Suprapubic skin (tissue), 4 donors: ENCODE results near the gene TWIST2. TPM values are rescaled to one million over a fixed set of nuclear protein-coding genes. Genes with fewer than 3 reads are reported as not detected.

Experiments
- DNase-seq, 2 donors: peaks; one replicate each; pipeline ENCODE4 v3.0.0-alpha.2; 2019; ENCODE audit warnings: low spot score in 2 of 2
- H3K27ac ChIP-seq: fragments of 200-600 bp; sonication (generic); one replicate; pipeline ENCODE4 v1.5.1; 2019
- H3K27me3 ChIP-seq: fragments of 200-600 bp; sonication (generic); one replicate; pipeline ENCODE4 v1.5.1; 2019
- H3K36me3 ChIP-seq: fragments of 200-600 bp; sonication (generic); one replicate; pipeline ENCODE4 v1.5.1; 2019
- H3K4me1 ChIP-seq: fragments of 200-600 bp; sonication (generic); one replicate; pipeline ENCODE4 v1.5.1; 2019
- H3K4me3 ChIP-seq: fragments of 200-600 bp; sonication (generic); one replicate; pipeline ENCODE4 v1.5.1; 2019; ENCODE audit warnings: mild to moderate bottlenecking
- H3K9me3 ChIP-seq: fragments of 200-600 bp; sonication (generic); one replicate; pipeline ENCODE4 v1.5.1; 2019
- EP300 ChIP-seq: sonication (generic); formaldehyde crosslinking; IDR thresholded peaks from one replicate; pipeline ENCODE4 v1.6.1; 2017; ENCODE audit warnings: antibody characterized with exemption
- POLR2A ChIP-seq, 2 donors: fragments of 450-650 bp; IDR thresholded peaks; one replicate each; pipeline ENCODE4 v1.6.1; 2017; ENCODE audit warnings: antibody characterized with exemption in 2 of 2, mild to moderate bottlenecking in 2 of 2, moderate library complexity in 2 of 2
- POLR2AphosphoS5 ChIP-seq, 3 donors: sonication (generic); formaldehyde crosslinking; IDR thresholded peaks; one replicate each; pipeline ENCODE4 v1.6.1; 2017; ENCODE audit warnings: antibody characterized with exemption in 3 of 3
- WGBS: methylation state at CpG from one replicate; pipeline ENCODE4 v1.1.5; 2018; 5-methylcytosine and 5-hydroxymethylcytosine counted together
- total RNA-seq, 4 donors: library from RNA; depleted of rRNA; stranded (reverse); fragments of >200 nt; gene quantifications; one replicate each; pipeline ENCODE4 v1.1.0, GENCODE V29; 2016
- TF ChIP-seq, protein P1 (sequence below), 2 donors: fragments of 200-600 bp in 1 of 2; fragments of 450-650 bp in 1 of 2; sonication (generic) in 1 of 2; IDR thresholded peaks; one replicate each; pipeline ENCODE4 v1.5.1; 2016 to 2019; ENCODE audit warnings: antibody characterized with exemption in 2 of 2, mild to moderate bottlenecking in 1 of 2, moderate library complexity in 1 of 2

TWIST2 gene
- total RNA-seq = 10 to 100 TPM; 14.7 to 72.7 (median 30.4) TPM

DNA sequence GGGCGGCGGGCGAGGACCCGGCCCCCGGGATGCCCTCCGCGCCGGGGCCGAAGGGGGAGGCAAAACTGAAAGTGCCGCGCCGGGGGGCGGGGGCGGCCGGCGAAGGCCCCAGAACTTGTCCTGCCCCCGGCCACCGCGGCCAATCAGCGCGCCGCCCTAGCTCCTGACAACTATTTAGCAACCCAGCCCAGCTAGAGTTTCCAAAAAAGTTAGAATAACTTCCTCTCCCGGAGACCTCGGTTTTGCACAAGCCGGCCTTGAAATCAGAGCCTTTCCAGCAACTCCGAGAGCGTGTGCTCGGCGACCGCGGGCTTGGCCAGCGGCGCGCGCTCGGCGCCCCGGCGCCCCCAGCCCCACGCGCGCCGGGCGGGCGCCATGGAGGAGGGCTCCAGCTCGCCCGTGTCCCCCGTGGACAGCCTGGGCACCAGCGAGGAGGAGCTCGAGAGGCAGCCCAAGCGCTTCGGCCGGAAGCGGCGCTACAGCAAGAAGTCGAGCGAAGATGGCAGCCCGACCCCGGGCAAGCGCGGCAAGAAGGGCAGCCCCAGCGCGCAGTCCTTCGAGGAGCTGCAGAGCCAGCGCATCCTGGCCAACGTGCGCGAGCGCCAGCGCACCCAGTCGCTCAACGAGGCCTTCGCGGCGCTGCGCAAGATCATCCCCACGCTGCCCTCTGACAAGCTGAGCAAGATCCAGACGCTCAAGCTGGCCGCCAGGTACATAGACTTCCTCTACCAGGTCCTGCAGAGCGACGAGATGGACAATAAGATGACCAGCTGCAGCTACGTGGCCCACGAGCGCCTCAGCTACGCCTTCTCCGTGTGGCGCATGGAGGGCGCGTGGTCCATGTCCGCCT is at the start of gene TWIST2:
TWIST2 (plus strand) TSS at position 245 of the 850 bp plus-strand sequence; CDS start at position 376, 131 bp downstream.
- WGBS = 3% methylated on average over 13 of the region's 90 CpGs
- peaks cover 27% of the 10 kb centered on the region for H3K4me1 ChIP-seq
- peak; percentile 90 to 94 for DNase-seq
- peaks cover 71% of the 10 kb centered on the region for H3K27me3 ChIP-seq
- peak within 1 kb of the TSS; percentile 89 for H3K27ac ChIP-seq
- H3K4me3 ChIP-seq = peak within 1 kb of the TSS; percentile 59
- H3K36me3 ChIP-seq = no peaks in the 10 kb centered on the region
- no peaks in the 10 kb centered on the region for H3K9me3 ChIP-seq
- TF ChIP-seq EP300 (no peak), POLR2A (IDR thresholded peaks at IDR 0.05) (peak; percentile 40 to 85), POLR2AphosphoS5 (IDR thresholded peaks at IDR 0.05) (peak in 1 of 3 donors; percentile 35)
- TF ChIP-seq, protein P1, sequence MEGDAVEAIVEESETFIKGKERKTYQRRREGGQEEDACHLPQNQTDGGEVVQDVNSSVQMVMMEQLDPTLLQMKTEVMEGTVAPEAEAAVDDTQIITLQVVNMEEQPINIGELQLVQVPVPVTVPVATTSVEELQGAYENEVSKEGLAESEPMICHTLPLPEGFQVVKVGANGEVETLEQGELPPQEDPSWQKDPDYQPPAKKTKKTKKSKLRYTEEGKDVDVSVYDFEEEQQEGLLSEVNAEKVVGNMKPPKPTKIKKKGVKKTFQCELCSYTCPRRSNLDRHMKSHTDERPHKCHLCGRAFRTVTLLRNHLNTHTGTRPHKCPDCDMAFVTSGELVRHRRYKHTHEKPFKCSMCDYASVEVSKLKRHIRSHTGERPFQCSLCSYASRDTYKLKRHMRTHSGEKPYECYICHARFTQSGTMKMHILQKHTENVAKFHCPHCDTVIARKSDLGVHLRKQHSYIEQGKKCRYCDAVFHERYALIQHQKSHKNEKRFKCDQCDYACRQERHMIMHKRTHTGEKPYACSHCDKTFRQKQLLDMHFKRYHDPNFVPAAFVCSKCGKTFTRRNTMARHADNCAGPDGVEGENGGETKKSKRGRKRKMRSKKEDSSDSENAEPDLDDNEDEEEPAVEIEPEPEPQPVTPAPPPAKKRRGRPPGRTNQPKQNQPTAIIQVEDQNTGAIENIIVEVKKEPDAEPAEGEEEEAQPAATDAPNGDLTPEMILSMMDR (IDR thresholded peaks at IDR 0.05) = no peak

DNA sequence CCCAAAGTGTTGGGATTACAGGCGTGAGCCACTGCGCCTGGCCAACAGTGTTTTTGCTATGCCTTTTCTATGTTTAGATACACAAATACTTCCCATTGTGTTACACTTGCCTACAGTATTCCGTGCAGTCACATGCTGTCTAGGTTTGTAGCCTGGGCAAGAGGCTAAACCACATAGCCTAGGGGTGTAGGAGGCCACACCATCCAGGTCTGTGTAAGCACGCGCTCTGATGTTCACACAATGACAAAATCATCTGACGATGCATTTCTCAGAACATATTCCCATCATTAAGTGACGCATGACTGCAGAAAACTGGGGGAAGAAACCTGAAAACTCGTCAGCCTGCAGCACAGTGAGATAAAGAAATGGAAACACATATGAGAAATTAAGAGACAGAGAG is 46.1 kb upstream of the TWIST2 start:
- DNase-seq = no peak
- TF ChIP-seq EP300 (no peak), POLR2AphosphoS5 (IDR thresholded peaks at IDR 0.05) (no peak), POLR2A (IDR thresholded peaks at IDR 0.05) (no peak)
- TF ChIP-seq, protein P1 (IDR thresholded peaks at IDR 0.05) = no peak
- H3K9me3 ChIP-seq = no peaks in the 10 kb centered on the region
- 86% methylated on average over 8 of the region's 8 CpGs for WGBS
- no peak overlapping the region for H3K27ac ChIP-seq
- no peak overlapping the region for H3K4me3 ChIP-seq
- H3K4me1 ChIP-seq = peaks cover 6% of the 10 kb centered on the region
- H3K36me3 ChIP-seq = no peaks in the 10 kb centered on the region
- peaks cover 16% of the 10 kb centered on the region for H3K27me3 ChIP-seq

DNA sequence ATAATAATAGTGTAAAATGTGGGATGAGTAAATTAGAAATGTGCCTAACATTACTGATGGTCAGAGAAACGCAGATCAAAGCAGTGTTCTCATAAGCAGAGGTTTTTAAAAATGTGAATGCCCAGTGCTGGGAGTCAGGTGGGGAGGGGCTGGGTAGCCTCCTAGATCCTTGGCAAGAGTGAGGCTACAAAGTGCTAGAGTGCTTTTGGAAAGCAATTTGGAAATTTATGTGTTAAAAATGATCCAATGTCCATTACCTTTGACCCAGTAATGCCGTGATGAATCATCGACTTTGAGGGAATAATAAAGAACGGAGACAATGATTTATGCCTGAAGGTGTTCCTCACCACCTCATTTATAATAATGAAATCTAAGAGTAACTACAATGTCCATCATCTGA is 44.9 kb upstream of the TWIST2 start:
- 52% methylated on average over 4 of the region's 4 CpGs for WGBS
- peaks cover 9% of the 10 kb centered on the region for H3K27me3 ChIP-seq
- no peak for TF ChIP-seq POLR2A (IDR thresholded peaks at IDR 0.05)
- TF ChIP-seq POLR2AphosphoS5 (IDR thresholded peaks at IDR 0.05) = no peak
- TF ChIP-seq, protein P1 (IDR thresholded peaks at IDR 0.05) = no peak
- no peak for TF ChIP-seq EP300
- DNase-seq = no peak
- H3K4me1 ChIP-seq = peaks cover 6% of the 10 kb centered on the region
- H3K36me3 ChIP-seq = no peaks in the 10 kb centered on the region
- no peak overlapping the region for H3K4me3 ChIP-seq
- no peak overlapping the region for H3K27ac ChIP-seq
- H3K9me3 ChIP-seq = no peaks in the 10 kb centered on the region

DNA sequence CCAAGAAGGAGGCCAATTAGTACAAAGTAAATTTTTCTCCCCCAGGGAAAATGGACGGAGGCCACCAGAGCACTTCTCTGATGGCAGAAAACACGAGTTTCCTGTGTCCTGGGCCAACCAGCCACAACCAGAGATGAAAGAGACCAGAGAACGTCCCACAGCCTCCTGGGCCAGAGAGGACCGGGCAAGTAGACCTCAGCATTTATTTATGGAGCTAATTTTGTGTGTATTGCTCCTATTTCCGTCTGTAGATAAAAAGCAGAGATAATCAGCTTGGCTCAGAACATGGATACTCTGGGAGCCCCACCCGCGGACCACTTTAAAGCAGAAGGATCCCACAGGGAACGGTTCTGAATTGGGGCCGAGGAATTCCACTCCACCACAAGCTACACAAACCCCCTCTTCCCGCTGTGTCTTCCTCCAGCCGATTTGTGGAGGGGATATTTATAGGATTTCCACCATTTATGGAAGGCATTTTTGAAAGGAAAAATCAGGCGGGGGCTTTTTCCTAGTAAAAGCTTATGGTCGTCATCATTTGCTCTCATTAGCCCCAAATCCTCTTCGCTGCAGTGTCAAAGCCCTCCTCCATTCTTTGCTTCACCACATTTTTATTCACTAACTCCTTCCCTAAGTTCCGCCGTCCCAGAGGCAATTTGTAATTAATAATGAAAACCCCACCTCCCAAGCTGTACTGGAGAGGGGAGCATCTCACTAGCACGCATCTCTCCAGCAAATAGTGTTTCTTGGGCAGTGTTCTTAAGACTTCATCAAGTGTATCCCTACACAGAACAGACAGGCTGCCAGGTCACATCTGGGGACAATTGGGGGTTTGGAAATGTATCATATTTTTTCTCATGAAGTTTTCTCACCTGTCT is 43.7 kb upstream of the TWIST2 start:
- TF ChIP-seq, protein P1 (IDR thresholded peaks at IDR 0.05) = no peak
- no peak for TF ChIP-seq POLR2A (IDR thresholded peaks at IDR 0.05)
- no peak for TF ChIP-seq POLR2AphosphoS5 (IDR thresholded peaks at IDR 0.05)
- no peak for TF ChIP-seq EP300
- DNase-seq = no peak
- no peak overlapping the region for H3K27ac ChIP-seq
- H3K4me3 ChIP-seq = no peak overlapping the region
- peaks cover 6% of the 10 kb centered on the region for H3K4me1 ChIP-seq
- H3K36me3 ChIP-seq = no peaks in the 10 kb centered on the region
- 42% methylated on average over 17 of the region's 17 CpGs for WGBS
- peaks cover 9% of the 10 kb centered on the region for H3K27me3 ChIP-seq
- H3K9me3 ChIP-seq = peaks cover 7% of the 10 kb centered on the region

DNA sequence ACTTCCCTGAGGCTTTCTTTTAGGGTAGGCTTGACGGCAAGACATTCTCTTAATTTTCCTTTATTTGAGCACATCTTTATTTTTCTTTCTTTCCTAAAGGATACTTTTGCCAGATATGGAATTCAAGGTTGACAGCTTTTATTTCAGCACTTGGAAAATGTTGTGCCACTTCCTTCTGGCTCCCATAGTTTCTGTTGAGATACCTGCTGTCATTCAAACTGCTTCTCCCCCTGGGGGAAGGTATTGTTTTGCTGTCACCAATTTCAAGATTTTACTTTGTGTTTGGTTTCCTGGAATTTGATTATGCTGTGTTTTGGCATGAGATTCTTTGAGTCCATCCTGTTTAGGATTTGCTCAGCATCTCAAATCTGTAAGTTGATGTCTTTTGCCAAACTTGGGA is 39.1 kb upstream of the TWIST2 start:
- TF ChIP-seq POLR2AphosphoS5 (IDR thresholded peaks at IDR 0.05) (no peak), EP300 (no peak), POLR2A (IDR thresholded peaks at IDR 0.05) (no peak)
- TF ChIP-seq, protein P1 (IDR thresholded peaks at IDR 0.05) = no peak
- Histone ChIP-seq H3K9me3 (peaks cover 7% of the 10 kb centered on the region), H3K27me3 (no peaks in the 10 kb centered on the region), H3K36me3 (no peaks in the 10 kb centered on the region), H3K27ac (no peak overlapping the region), H3K4me1 (peaks cover 3% of the 10 kb centered on the region), H3K4me3 (no peak overlapping the region)
- whole genome bisulfite sequencing = 94% methylated on average over 1 of the region's 1 CpG
- no peak for DNase-seq
